ENCODE data around the gene SPG11. TPM values are rescaled to one million over a fixed set of nuclear protein-coding genes. Genes with fewer than 3 reads are reported as not detected.
"Not testable (repeated sequence)": the region's sequence is repeated elsewhere in the genome, so short reads cannot be mapped to it uniquely, and the experiment has no call there.

SPG11 gene
- total RNA-seq, 1 donor, result 73.8 TPM

DNA sequence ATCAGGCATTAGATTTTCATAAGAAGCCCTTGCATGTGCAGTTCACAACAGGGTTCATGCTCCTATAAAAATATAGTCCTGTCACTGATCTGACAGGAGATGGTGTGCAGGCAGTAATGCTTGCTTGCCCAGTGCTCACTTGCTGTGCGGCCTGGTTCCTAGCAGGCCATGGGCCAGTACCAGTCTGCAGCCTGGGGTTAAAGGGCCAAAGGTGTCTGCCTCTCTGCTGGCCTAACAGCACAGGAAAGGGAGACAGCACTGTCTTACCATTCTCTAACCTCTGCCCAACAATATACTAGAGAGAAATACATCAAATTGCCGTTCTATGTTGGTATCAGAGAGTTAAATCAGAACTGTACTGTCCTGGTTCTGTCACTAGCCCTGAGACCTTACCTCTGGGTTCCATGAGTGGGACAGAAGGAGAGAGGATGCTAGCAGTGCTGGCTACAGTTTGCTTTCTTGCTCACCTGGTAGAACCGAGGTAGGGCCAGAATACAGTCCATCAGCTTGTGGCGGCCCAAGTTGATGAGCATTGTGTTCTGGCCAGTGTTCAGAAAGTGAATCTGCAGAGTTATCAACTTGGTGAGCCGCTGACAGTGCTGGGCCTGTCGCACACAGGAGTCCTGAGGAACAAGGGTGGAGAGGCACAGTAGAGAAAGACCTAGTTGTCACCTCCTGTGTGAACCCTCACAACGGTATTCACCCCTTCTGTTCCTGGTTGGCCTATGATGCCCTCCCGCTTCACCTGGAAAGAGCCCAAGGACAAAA, 97.9 kb downstream of the SPG11 start:
- no peak for DNase-seq (ENCODE audit: low read depth in 2 of 3, low spot score in 2 of 3)

DNA sequence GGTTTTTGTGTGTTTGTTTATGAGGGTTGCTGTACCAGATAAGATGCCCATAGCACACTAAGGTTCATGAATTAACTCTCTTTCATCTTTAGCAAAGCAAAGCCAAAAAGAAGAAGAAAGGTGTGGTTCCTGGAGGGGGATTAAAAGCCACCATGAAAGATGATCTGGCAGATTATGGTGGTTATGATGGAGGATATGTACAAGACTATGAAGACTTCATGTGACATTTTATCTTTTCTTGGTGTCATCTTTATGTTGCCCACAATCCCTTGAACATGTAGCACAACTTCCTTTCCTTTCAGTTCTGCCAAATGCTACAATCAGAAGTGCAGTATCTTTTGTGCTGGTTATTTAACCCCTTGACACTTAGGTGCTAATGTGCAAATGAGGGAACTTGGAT, 102.5 kb downstream of the SPG11 start:
- not testable (repeated sequence) for DNase-seq (ENCODE audit: low read depth in 2 of 3, low spot score in 2 of 3)

- no peak for DNase-seq (ENCODE audit: low read depth in 2 of 3, low spot score in 2 of 3)
Measured at GRCh38 chr15:44554934-44555723, 108.3 kb downstream of the SPG11 start.

GRCh38 chr15:44550734-44551133, 112.7 kb downstream of the SPG11 start:
- DNase-seq (ENCODE audit: low read depth in 2 of 3, low spot score in 2 of 3), result no peak

- peak in 2 of 3 donors; percentile 35 to 62 for DNase-seq (ENCODE audit: low read depth in 2 of 3, low spot score in 2 of 3)
Measured at GRCh38 chr15:44550256-44550655, 113.2 kb downstream of the SPG11 start.

GRCh38 chr15:44549152-44549551, 114.3 kb downstream of the SPG11 start:
- DNase-seq (ENCODE audit: low read depth in 2 of 3, low spot score in 2 of 3), result not testable (repeated sequence)

- peak in 2 of 3 donors; percentile 24 to 39 for DNase-seq (ENCODE audit: low read depth in 2 of 3, low spot score in 2 of 3)
Measured at GRCh38 chr15:44545913-44546802, 117.3 kb downstream of the SPG11 start.

- not testable (repeated sequence) for DNase-seq (ENCODE audit: low read depth in 2 of 3, low spot score in 2 of 3)
Measured at GRCh38 chr15:44544745-44545144, 118.7 kb downstream of the SPG11 start.

- DNase-seq (ENCODE audit: low read depth in 2 of 3, low spot score in 2 of 3), result no peak
Measured at GRCh38 chr15:44542596-44542995, 120.9 kb downstream of the SPG11 start.

DNA sequence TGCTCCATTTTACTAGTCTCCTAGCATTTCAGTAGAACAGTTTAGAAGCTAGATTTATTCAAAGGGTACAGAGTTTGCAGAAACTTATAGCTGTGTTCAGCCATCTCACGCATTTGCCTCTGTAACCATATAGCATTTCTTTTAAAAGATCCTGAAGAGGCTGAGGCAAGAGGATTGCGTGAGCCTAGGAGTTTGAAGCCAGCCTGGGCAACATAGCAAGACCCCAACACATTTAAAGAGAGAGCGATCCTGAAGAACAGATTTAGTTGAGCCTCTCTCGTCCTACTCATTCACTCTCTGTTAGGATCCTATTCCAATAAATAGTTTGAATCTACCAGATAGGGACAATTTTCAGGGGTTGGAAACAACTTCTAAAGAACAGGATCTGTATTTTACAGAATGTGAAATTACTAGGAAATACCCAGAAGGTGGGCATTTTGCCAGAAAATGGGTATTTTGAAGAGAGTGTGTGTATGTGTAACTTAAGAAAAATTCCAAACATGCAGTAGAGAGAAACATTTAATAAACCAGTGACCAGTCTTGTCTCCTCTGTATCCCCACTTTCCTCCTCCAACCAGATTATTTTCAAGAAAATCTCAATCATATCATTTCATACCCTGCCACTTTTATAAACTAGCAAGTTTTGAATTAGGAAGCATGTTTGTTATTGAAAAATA, 122.0 kb downstream of the SPG11 start:
- DNase-seq (ENCODE audit: low read depth in 2 of 3, low spot score in 2 of 3), result no peak

DNA sequence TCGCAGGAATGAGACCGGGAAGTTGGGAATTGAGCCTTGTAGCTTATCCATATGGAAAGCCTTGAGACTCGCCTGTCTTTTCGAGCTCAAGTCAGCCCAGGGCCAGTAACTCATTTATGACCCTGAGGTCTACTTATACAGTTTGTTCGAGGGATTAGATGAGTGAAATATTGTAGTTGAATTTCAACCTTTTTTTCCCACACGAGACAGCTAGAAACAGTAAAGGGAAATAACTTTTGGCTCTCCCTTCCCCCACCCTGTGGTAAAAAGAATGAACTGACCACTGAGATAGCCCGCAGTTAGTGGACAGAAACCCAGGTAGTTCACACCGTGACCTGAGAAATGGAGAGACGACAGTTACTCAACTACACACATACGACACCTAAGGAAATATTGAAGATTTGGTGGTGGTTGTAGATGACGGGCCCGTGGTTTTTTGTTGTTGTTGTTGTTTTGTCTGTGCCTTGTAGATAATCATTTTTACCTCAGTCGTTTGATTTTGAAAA, 125.7 kb downstream of the SPG11 start:
- DNase-seq (ENCODE audit: low read depth in 2 of 3, low spot score in 2 of 3), result peak in 2 of 3 donors; percentile 14 to 16

DNA sequence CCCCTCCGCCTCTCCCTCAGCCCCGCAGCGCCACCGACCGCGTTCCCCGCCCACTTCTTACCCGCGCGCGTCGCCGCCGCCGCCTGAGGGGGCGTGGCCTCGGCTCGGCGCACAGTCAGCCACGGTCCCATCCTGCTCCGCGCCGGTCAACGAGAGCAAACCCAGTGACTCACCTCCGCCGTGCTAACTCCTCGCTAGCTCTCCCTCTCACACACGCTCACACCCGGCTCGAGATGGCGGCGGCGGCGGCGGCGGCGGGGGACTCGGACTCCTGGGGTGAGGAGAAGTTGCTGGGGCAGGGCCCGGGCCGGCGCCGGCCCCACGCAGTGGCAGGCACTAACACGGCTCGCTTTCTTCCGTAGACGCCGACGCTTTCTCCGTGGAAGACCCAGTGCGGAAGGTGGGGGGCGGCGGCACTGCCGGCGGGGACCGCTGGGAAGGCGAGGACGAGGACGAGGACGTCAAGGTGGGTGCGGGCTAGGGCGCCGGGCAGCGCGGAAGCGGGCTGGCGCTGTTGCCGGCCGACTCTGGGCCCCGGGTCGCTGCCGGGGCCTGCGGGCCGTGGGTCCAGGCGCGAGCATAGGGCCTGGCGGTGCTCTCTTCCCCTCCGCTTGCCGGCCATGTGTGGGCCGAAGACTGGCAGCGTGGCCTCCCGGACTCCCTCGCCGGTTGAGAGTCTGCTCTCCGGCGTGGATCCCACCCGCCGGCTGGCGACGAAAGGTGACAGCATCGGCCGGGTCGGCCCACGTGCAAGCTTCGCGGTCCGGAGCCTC, 126.3 kb downstream of the SPG11 start, which contains the start of gene EIF3J:
Gene EIF3J, plus strand, starts transcription at position 186 of the 773 bp plus-strand sequence. Its CDS starts 48 bp downstream, at position 234.
- DNase-seq (ENCODE audit: low read depth in 2 of 3, low spot score in 2 of 3), result peak; percentile 88 to 97 (median 97)

DNA sequence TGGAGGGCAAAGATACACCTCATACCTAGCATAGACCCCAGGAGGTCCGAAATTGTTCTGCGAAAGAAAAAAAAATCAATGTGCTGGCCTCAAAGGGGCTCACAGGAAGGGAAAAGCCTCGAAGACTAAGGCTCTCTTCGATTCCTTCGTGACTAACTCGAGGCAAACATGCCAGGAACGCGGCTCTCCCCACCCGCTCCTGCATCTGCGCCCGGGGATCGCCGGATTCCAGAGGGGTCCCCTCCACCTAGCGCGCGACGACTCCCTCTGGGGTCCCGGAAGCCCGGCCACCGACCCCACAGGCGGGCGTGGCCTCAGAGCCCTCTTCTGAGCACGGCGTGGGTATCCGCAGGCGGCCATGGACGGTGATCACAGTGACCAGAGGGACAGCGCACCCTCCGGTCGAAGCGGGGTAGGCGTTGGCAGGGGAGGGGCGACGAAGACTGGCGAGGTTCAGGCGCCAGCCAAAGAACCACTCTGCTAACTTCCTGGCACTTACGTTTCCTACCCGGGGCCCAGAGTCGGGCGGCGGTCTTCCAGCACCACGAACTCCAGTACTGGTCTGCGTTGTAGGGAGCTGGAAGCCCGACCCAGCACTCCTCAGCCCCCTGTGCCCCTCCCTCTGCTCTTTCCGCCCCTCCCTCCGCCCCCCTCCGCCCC, 127.0 kb downstream of the SPG11 start:
- DNase-seq (ENCODE audit: low read depth in 2 of 3, low spot score in 2 of 3), result peak in 2 of 3 donors; percentile 64 to 89

DNA sequence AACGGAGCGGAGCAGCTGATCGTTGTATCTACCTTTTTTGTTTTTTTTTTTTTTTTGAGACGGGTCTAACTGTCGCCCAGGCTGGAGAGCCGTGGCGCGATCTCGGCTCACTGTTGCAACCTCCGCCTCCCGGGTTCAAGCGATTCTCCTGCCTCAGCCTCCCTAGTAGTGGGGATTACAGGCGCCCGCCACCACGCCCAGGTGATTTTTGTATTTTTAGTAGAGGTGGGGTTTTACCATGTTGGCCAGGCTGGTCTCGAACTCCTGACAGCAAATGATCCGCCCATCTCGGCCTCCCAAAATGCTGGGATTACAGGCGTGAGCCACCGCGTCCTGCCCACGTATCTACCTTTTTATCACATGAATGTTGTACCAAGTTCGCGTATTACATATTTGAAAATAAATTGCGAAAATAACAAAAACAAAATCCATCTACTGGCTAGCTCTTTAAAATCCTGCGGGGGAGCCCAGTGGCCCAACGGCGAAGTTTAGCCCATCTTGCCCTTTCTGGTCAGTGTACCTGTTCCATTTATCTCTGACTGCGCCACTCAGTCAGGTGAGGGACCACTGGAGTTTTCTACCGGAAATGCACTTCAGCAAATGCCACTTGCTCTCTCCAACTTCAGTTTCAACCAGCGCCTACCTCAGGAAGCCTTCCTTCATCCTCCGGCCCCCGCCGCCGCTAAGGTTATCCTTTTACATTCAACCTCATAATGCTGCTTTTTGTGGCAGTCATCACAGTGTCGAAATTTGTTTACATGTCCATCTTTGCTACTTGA, 127.8 kb downstream of the SPG11 start:
- DNase-seq (ENCODE audit: low read depth in 2 of 3, low spot score in 2 of 3), result no peak

- no peak for DNase-seq (ENCODE audit: low read depth in 2 of 3, low spot score in 2 of 3)
Measured at GRCh38 chr15:44535092-44535491, 128.4 kb downstream of the SPG11 start.

DNA sequence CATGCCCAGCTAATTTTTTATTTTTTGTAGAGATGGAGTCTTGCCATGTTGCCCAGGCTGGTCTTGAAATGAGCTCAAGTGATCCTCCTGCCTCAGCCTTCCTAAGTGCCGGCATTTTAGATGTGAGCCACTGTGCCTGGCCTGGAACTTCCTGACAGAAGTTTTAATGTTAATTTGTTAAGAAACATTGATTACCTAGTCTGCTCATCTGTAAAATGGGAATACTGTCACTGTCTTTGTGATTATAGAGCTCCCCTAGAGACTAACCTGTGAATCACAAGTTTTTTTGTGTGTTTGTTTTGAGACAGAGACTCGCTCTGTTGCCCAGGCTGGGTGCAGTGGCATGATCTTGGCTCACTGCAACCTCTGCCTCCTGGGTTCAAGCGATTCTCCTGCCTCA, 130.8 kb downstream of the SPG11 start:
- DNase-seq (ENCODE audit: low read depth in 2 of 3, low spot score in 2 of 3), result no peak

DNA sequence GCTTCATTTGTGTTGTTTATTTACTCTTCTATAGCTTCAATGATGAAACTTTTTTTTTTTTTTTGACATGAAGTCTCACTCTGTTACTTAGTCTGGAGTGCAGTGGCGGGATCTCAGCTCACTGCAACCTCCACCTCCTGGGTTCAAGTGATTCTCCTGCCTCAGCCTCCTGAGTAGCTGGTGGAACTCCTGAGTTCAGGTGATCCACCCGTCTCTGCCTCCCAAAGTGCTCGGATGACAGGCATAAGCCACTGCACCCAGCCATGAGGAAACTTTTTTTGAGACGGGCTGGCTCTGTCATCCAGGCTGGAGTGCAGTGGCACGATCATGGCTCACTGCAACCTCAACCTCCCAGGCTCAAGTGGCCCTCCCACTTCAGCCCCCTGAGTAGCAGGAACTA, 131.2 kb downstream of the SPG11 start:
- DNase-seq (ENCODE audit: low read depth in 2 of 3, low spot score in 2 of 3), result not testable (repeated sequence)

GRCh38 chr15:44530653-44531052, 132.8 kb downstream of the SPG11 start:
- DNase-seq (ENCODE audit: low read depth in 2 of 3, low spot score in 2 of 3), result no peak

Measured in hematopoietic multipotent progenitor cell (in vitro differentiated cells).